IMR-90 (cell line): ENCODE data around the gene LRRC61. TPM values are rescaled to one million over a fixed set of nuclear protein-coding genes. Genes with fewer than 3 reads are reported as not detected.

Experiments
- ATAC-seq: fragments of 200-7000 bp; cut with Tn5 transposase; 2 replicates; pipeline ENCODE4 v1.9.1; 2020; ENCODE audit warnings: low read depth, mild to moderate bottlenecking, moderate library complexity
- BruUV-seq: library from RNA; stranded (reverse); fragments of 400-500 nt; replicated peaks from 2 replicates; lab custom pipeline; 2021; lab: Mats Ljungman, UMichigan
- CTCF ChIA-PET: fragments of 300-600 bp; formaldehyde crosslinking; extraction: SDS; loops from one replicate; lab custom pipeline; 2021; ENCODE audit warnings: antibody characterized with exemption; lab: Yijun Ruan, JAX
- POLR2A ChIA-PET: fragments of 300-600 bp; sonication (Branson Sonifier 250); formaldehyde crosslinking; loops from one replicate; lab custom pipeline; 2022; ENCODE audit warnings: antibody characterized with exemption; ENCODE audit not compliant: unreplicated experiment; lab: Charles Lee
- DNase-seq: peaks from one replicate; pipeline ENCODE4 v3.0.0; 2013
- H2AFZ ChIP-seq: replicated peaks from 2 replicates; pipeline ENCODE3; 2013; ENCODE audit warnings: low read length, mild to moderate bottlenecking; ENCODE audit not compliant: poor library complexity
- H2AK5ac ChIP-seq: 2 replicates; pipeline ENCODE4 v1.6.1; 2013; ENCODE audit warnings: low read depth, low read length, inconsistent platforms
- H2AK9ac ChIP-seq: replicated peaks from 2 replicates; pipeline ENCODE3; 2013; ENCODE audit warnings: mild to moderate bottlenecking, low read depth, low read length, moderate library complexity; ENCODE audit not compliant: poor library complexity
- H2BK120ac ChIP-seq: 2 replicates; pipeline ENCODE4 v1.6.1; 2013; ENCODE audit warnings: low read depth, low read length, inconsistent platforms
- H2BK15ac ChIP-seq: 3 replicates; pipeline ENCODE4 v1.6.1; 2013; ENCODE audit warnings: low read depth, low read length, inconsistent platforms
- H2BK20ac ChIP-seq: 2 replicates; pipeline ENCODE4 v1.6.1; 2013; ENCODE audit warnings: low read depth, mild to moderate bottlenecking, inconsistent platforms, low read length, moderate library complexity
- H2BK5ac ChIP-seq: 2 replicates; pipeline ENCODE4 v1.6.1; 2013; ENCODE audit warnings: mild to moderate bottlenecking, low read depth, low read length, inconsistent platforms; ENCODE audit not compliant: poor library complexity, severe bottlenecking
- H3K14ac ChIP-seq: replicated peaks from 2 replicates; pipeline ENCODE4 v1.6.1; 2013; ENCODE audit warnings: low read depth, low read length, inconsistent platforms
- H3K18ac ChIP-seq: 2 replicates; pipeline ENCODE4 v1.6.1; 2013; ENCODE audit warnings: low read depth, low read length, control low read depth
- H3K23ac ChIP-seq: 2 replicates; pipeline ENCODE4 v1.6.1; 2013; ENCODE audit warnings: low read depth, low read length, inconsistent platforms
- H3K27ac ChIP-seq: 2 replicates; pipeline ENCODE4 v1.5.1; 2013; ENCODE audit warnings: mild to moderate bottlenecking, control low read depth, low read length; ENCODE audit not compliant: insufficient read depth
- H3K27me3 ChIP-seq: 2 replicates; pipeline ENCODE4 v1.6.1; 2013; ENCODE audit warnings: low read length; ENCODE audit not compliant: control insufficient read depth, insufficient read depth
- H3K36me3 ChIP-seq: 2 replicates; pipeline ENCODE4 v1.6.1; 2013; ENCODE audit warnings: low read length, mixed read lengths; ENCODE audit not compliant: control insufficient read depth, insufficient read depth
- H3K4ac ChIP-seq: 2 replicates; pipeline ENCODE4 v1.6.1; 2013; ENCODE audit warnings: low read depth, low read length, inconsistent platforms
- H3K4me1 ChIP-seq: 2 replicates; pipeline ENCODE4 v1.6.1; 2013; ENCODE audit warnings: low read length, mixed read lengths; ENCODE audit not compliant: control insufficient read depth, insufficient read depth
- H3K4me2 ChIP-seq: 2 replicates; pipeline ENCODE4 v1.6.1; 2013; ENCODE audit warnings: low read depth, mild to moderate bottlenecking, control low read depth, low read length, moderate library complexity
- H3K4me3 ChIP-seq: 2 replicates; pipeline ENCODE4 v1.5.1; 2013; ENCODE audit warnings: low read depth, mild to moderate bottlenecking, control low read depth, low read length, moderate library complexity; ENCODE audit not compliant: insufficient read depth
- H3K56ac ChIP-seq: 2 replicates; pipeline ENCODE4 v1.6.1; 2013; ENCODE audit warnings: low read length, inconsistent platforms; ENCODE audit not compliant: insufficient read depth; ENCODE audit errors: extremely low read depth
- H3K79me1 ChIP-seq, 2 experiments: 2 replicates each; pipeline ENCODE4 v1.6.1; 2013; ENCODE audit warnings: low read length in 2 of 2, inconsistent platforms in 1 of 2, low read depth in 1 of 2
- H3K9ac ChIP-seq: 2 replicates; pipeline ENCODE4 v1.6.1; 2013; ENCODE audit warnings: low read depth, low read length, control low read depth
- H3K9me1 ChIP-seq: 2 replicates; pipeline ENCODE4 v1.6.1; 2013; ENCODE audit warnings: low read length, inconsistent platforms; ENCODE audit not compliant: insufficient read depth
- H3K9me3 ChIP-seq: 2 replicates; pipeline ENCODE4 v1.6.1; 2013; ENCODE audit warnings: low read length; ENCODE audit not compliant: control insufficient read depth, insufficient read depth
- H4K20me1 ChIP-seq: 2 replicates; pipeline ENCODE4 v1.6.1; 2013; ENCODE audit warnings: low read length, inconsistent platforms; ENCODE audit not compliant: insufficient read depth
- H4K5ac ChIP-seq: 2 replicates; pipeline ENCODE4 v1.6.1; 2013; ENCODE audit warnings: mild to moderate bottlenecking, low read depth, low read length, control low read depth
- H4K8ac ChIP-seq, 2 experiments: 2 replicates each; pipeline ENCODE4 v1.6.1; 2013; ENCODE audit warnings: low read depth in 2 of 2, low read length in 2 of 2, control low read depth in 1 of 2, inconsistent platforms in 1 of 2
- H4K91ac ChIP-seq: 2 replicates; pipeline ENCODE4 v1.6.1; 2013; ENCODE audit warnings: low read depth, low read length, inconsistent platforms; ENCODE audit not compliant: insufficient read depth
- FOS ChIP-seq: fragments of 150-350 bp; IDR thresholded peaks from 2 replicates; pipeline ENCODE4 v1.6.1; 2016; ENCODE audit warnings: low read depth, low read length
- MAZ ChIP-seq: IDR thresholded peaks from 2 replicates; pipeline ENCODE4 v1.6.1; 2012; ENCODE audit warnings: low read depth, mild to moderate bottlenecking, low read length, improper control_type of control experiment, moderate library complexity, borderline replicate concordance
- POLR2A ChIP-seq: IDR thresholded peaks from 2 replicates; pipeline ENCODE4 v1.6.1; 2012; ENCODE audit warnings: mild to moderate bottlenecking, low read depth, low read length
- RFX5 ChIP-seq: IDR thresholded peaks from 2 replicates; pipeline ENCODE4 v1.8.0; 2012; ENCODE audit warnings: low read depth, mild to moderate bottlenecking, low read length, moderate library complexity
- WGBS, 2 experiments: methylation state at CpG; one replicate each; pipeline versions ENCODE4 v1.1.5 to v1.1.7; 2013; ENCODE audit warnings: missing lambda C conversion rate in 2 of 2; ENCODE audit not compliant: insufficient read length in 1 of 2; ENCODE audit errors: extremely low coverage in 2 of 2; 5-methylcytosine and 5-hydroxymethylcytosine counted together
- dilution Hi-C: fragments of 300-500 bp; cut with HindIII; formaldehyde crosslinking; loops from one replicate; pipeline ENCODE4 v1.14.3; 2018; ENCODE audit warnings: low sequenced_read_pairs; ENCODE audit not compliant: unreplicated experiment
- in situ Hi-C: fragments of 300-500 bp; cut with MboI; formaldehyde crosslinking; loops from 3 replicates; pipeline ENCODE4 v1.14.3; 2019; ENCODE audit warnings: low sequenced_read_pairs, inconsistent platforms, mixed read lengths
- intact Hi-C: fragments of 100-400 bp; cut with micrococcal nuclease; formaldehyde crosslinking; loops from 2 replicates; pipeline ENCODE4 v1.10.0; 2022
- polyA plus RNA-seq, 3 experiments: library from polyadenylated mRNA; depleted of rRNA; stranded (reverse); fragments of >200 nt; gene quantifications; 2 replicates each; pipeline ENCODE4 v1.2.3, GENCODE V29; 2012; ENCODE audit warnings: low replicate concordance in 1 of 3
- total RNA-seq: library from RNA; depleted of rRNA; stranded (reverse); fragments of >200 nt; gene quantifications from 2 replicates; pipeline ENCODE4 v1.2.3, GENCODE V29; 2012
- TF ChIP-seq, protein P1 (sequence below): fragments of 150-350 bp; IDR thresholded peaks from 2 replicates; pipeline ENCODE4 v1.6.1; 2017; ENCODE audit warnings: mild to moderate bottlenecking, antibody characterized with exemption, low read length, low read depth
- TF ChIP-seq, protein P2 (sequence below): conservative IDR thresholded peaks from 2 replicates; pipeline ENCODE4 v1.5.1; 2012; ENCODE audit warnings: mild to moderate bottlenecking, low read depth, low read length, improper control_type of control experiment

LRRC61 gene
- total and polyA plus RNA-seq, 2 of the 4 experiments (the other 2 are of a cell fraction), result 0.07 TPM; not detected in 1

DNA sequence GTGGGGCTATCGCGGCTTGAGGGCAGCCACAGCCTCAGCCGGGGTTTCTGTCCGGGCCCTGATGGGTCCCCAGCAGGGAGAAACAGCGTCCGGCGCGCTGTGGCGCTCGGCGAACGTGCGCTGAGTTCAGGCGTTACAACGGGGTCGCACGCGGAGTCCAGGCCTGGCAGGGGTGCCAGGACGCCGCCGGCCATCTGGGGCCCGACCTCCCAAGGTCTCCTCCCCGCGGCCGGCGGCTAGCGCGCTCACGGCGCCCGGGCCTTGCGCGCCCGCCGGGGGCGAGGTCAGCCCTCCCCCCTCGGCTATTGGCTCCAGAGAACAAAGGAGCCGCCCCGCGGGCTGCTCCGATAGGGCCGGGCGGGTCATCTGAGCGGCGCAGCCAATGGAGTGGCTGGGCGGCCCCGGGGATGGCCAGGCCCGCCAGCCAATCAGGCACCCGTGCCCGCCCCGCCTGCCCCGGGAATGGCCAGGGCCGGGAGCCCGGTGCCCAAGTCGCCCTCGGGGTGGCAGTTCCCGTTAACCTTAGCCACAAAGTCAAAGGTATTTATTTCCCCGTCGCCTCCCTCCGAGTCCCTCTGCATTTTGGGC lies 55.8 kb downstream of the LRRC61 start, which contains the start of gene ZNF775:
ZNF775 (plus strand) TSS at position 478 of the 588 bp plus-strand sequence. CDS start 9,141 bp downstream, outside the sequence.
- CTCF ChIA-PET, result no interaction called here
- Histone ChIP-seq H3K4me1 (peaks cover 10% of the 10 kb centered on the region), H4K8ac (peak within 1 kb of the TSS; percentile 76 to 93), H3K9me3 (no peaks in the 10 kb centered on the region), H3K9ac (peak within 1 kb of the TSS; percentile 96), H3K14ac (peak within 1 kb of the TSS; percentile 83), H3K27me3 (no peaks in the 10 kb centered on the region), H2BK15ac (no peak within 1 kb of the TSS), H2AK5ac (peak within 1 kb of the TSS; percentile 85), H3K36me3 (peaks cover 7% of the 10 kb centered on the region; the same call in 1 of the 2 replicates), H3K4me3 (peak within 1 kb of the TSS; percentile 93), H3K56ac (peak within 1 kb of the TSS; percentile 86), H2BK5ac (peak within 1 kb of the TSS; percentile 77), H3K9me1 (peaks cover 16% of the 10 kb centered on the region; the same call in 1 of the 2 replicates), H3K18ac (peak within 1 kb of the TSS; percentile 71), H3K4me2 (peak within 1 kb of the TSS; percentile 94), H2BK20ac (no peak within 1 kb of the TSS), H3K79me1 (peaks cover 22 to 49% of the 10 kb centered on the region in 2 experiments), H2AFZ (peak within 1 kb of the TSS; percentile 94), H2AK9ac (peak within 1 kb of the TSS; percentile 94), H3K23ac (peak within 1 kb of the TSS; percentile 87), H4K91ac (peak within 1 kb of the TSS; percentile 91), H2BK120ac (peak within 1 kb of the TSS; percentile 47), H4K20me1 (peaks cover 7% of the 10 kb centered on the region; the same call in 1 of the 2 replicates), H4K5ac (peak within 1 kb of the TSS; percentile 79), H3K27ac (peak within 1 kb of the TSS; percentile 81), H3K4ac (peak within 1 kb of the TSS; percentile 90)
- TF ChIP-seq RFX5, result no peak
- TF ChIP-seq, protein P1, sequence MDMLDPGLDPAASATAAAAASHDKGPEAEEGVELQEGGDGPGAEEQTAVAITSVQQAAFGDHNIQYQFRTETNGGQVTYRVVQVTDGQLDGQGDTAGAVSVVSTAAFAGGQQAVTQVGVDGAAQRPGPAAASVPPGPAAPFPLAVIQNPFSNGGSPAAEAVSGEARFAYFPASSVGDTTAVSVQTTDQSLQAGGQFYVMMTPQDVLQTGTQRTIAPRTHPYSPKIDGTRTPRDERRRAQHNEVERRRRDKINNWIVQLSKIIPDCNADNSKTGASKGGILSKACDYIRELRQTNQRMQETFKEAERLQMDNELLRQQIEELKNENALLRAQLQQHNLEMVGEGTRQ, result peak; percentile 96
- TF ChIP-seq, protein P2, sequence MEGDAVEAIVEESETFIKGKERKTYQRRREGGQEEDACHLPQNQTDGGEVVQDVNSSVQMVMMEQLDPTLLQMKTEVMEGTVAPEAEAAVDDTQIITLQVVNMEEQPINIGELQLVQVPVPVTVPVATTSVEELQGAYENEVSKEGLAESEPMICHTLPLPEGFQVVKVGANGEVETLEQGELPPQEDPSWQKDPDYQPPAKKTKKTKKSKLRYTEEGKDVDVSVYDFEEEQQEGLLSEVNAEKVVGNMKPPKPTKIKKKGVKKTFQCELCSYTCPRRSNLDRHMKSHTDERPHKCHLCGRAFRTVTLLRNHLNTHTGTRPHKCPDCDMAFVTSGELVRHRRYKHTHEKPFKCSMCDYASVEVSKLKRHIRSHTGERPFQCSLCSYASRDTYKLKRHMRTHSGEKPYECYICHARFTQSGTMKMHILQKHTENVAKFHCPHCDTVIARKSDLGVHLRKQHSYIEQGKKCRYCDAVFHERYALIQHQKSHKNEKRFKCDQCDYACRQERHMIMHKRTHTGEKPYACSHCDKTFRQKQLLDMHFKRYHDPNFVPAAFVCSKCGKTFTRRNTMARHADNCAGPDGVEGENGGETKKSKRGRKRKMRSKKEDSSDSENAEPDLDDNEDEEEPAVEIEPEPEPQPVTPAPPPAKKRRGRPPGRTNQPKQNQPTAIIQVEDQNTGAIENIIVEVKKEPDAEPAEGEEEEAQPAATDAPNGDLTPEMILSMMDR, result no peak
- peak; percentile 84 for TF ChIP-seq FOS
- peak; percentile 62; the same call in 1 of the 2 replicates for TF ChIP-seq MAZ
- TF ChIP-seq POLR2A, result peak; percentile 52; the same call in 1 of the 2 replicates
- no TSS peak for BruUV-seq
- intact Hi-C loops (loop anchor here (2.0 kb wide), 1 partner anchor 42 kb away; no protein-coding TSS in a partner anchor), in situ Hi-C loops (no loop called here), dilution Hi-C loops (no loop called here)
- POLR2A ChIA-PET, result no interaction called here
- WGBS, 2 experiments, result 0% methylated on average over 12 of the region's 60 CpGs; no CpG with 5 or more reads in 1 of the 2 experiments
- peak; percentile 97 for ATAC-seq
- DNase-seq, result peak; percentile 89
